Erythroblast (primary cell): ENCODE results near the gene AKAP8L.

ENCODE experiments used
- GATA1 ChIP-seq: IDR thresholded peaks from 2 replicates; pipeline ENCODE4 v1.6.1; 2011; ENCODE audit warnings: low read depth, mild to moderate bottlenecking, control low read depth, low read length, moderate library complexity
- POLR2A ChIP-seq: IDR thresholded peaks from 2 replicates; pipeline ENCODE4 v1.6.1; 2011; ENCODE audit warnings: mild to moderate bottlenecking, low read length

GRCh38 chr19:15404780-15405211 lies 14.0 kb downstream of the AKAP8L start:
- TF ChIP-seq POLR2A, result no peak
- TF ChIP-seq GATA1, result no peak
